HT1080 (cell line): ENCODE measurements around the gene MACROD2. TPM values are rescaled to one million over a fixed set of nuclear protein-coding genes. Genes with fewer than 3 reads are reported as not detected.
A peak's percentile ranks its signal among the peaks of the same experiment; 100 is the strongest.

Source experiments
- DNase-seq: peaks from one replicate; pipeline ENCODE4 v3.0.0-alpha.2; 2015; ENCODE audit warnings: low read depth
- total RNA-seq: library from RNA; depleted of rRNA; stranded (reverse); fragments of >200 nt; shearing (Covaris generic); gene quantifications from 2 replicates; pipeline ENCODE4 v1.2.3, GENCODE V29; 2014

The MACROD2 gene
- total RNA-seq, 1 experiment from 2014 or later = 1.2 TPM

DNA sequence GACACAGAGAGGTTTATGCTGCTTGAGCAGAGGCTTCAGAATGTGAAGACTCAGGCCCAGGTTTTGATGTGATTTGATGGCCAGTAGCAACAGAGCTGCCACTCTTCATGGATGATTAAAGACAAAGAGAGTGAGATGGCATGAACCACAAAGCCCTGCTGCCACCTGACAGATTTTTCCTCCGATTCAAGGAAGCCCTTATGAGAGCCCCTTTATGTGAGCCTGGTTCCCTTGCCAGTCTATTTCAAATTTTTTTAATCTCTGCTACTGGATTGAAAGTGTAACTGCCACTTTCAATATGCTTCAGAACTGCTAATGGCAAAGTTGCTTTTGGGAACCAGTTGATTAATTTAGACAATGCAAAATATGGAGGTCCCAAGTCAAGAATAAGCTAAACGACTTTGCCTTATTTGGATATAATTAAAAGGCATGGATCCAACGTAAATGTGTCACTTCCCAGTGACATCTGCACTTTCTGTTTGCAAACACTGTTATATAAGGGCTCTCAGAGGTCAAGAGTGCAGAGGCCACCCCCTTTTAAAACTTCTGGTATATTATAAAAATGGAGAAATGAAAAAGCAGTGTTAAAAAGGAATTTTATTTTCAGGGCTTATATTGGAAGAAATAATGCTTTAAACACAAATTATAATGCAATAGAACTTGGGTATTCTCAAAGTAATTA is 581.0 kb downstream of the MACROD2 start:
- DNase-seq = no peak

GRCh38 chr20:14580418-14581074 is 585.2 kb downstream of the MACROD2 start:
- DNase-seq = no peak

DNA sequence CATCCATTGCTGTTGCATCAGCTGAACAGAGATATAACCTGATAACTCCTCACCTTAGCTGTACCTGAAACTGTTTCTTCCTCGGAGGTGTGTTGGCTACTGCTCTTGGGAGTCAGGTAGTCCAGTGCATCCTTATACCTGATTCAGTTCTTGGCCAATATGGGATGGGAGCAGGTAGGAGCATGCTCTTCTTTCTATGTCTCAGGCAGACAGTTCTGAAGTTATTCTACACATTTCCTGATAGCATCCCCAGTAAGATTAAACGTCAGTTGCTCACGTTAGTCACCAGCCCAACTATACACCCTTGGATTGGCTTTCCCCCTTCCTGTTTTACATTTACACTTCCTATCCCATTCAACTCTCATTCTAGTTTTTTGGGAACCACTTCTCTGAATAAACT is 586.4 kb downstream of the MACROD2 start:
- DNase-seq = no peak

- peak; percentile 37 for DNase-seq
Measured at GRCh38 chr20:14582855-14583254, 587.5 kb downstream of the MACROD2 start.

DNA sequence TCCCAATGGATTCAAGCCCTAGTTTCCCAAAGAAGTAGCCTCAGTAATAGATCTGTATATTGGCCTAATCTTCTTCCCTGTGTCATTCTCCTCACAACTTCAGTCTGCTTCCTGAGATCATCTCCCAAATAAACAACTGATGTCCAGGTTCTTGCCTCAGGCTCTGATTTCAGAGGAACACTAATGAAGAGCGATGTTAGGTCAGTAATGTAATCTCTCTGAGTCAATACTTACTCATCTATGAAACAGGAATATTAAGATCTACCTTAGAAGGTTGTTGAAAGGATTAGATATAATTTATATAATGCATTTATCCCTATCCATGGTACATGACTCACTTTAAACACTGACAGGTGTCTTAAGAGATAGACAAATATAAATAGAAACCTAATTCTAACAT is 588.1 kb downstream of the MACROD2 start:
- DNase-seq = peak; percentile 61

- DNase-seq = no peak
Measured at GRCh38 chr20:14589383-14589782, 594.1 kb downstream of the MACROD2 start.

- DNase-seq = no peak
Measured at GRCh38 chr20:14595051-14595450, 599.7 kb downstream of the MACROD2 start.

DNA sequence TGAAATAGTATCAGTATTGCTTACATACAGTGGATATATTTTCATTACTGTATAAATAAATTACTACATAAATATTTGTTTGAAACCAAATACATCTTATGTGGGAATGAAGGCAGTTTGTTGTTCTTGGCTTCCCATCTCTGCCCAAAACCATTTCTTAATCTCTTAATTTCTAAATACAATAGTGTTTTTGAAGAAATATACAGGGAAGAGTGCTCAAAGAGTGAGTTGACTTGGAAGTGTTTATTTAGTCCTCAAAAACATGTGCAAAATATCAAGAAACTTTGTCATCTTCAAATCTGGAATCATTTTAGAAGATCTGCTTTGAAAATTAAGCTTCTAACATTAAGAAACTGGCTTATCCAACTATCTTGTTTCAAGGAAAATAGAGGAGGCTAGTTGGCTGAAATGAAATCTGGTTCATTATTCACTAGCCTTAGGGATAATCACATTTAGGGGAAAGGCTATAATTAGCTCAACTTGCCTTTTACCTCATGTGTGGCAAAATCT is 601.9 kb downstream of the MACROD2 start:
- DNase-seq = no peak

DNA sequence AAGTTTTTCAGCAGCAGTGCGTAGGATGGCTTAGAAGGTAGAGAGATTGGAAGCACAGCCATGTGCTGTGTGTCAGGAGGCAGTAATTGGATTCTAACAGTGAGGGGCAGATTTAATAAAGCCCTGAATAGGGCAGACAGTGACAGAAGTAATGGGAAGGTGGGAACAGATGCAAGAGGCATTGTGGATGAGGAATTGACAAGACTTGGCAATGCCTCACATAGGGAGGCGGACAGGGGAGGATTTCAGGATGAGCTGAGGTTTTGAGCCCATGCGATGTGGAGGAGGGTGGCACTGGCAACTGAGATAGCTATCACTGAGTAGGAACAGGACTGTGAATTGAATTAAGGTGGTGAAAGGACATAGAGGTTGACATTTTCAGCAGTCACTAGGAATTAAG is 604.3 kb downstream of the MACROD2 start:
- DNase-seq = no peak

- no peak for DNase-seq
Measured at GRCh38 chr20:14600527-14600926, 605.2 kb downstream of the MACROD2 start.

DNA sequence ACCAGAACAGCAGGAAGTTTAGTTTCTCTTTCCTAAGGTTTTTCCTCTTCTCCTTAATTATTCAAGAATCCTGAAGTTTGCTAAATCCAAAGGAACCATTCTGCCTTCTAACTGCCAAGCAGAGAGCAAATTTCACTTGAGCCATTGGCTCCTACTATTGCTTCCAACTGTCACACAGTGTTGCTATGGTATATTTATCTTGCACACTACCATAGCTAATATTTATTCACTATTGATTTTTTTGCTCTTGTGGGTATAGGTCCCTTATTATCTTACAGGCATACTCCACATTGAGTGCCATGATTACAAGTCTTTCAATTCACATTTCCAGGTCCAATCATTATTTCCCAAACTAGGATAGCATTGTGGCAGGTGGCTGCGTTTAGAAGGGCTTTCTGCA is 608.8 kb downstream of the MACROD2 start:
- no peak for DNase-seq

DNA sequence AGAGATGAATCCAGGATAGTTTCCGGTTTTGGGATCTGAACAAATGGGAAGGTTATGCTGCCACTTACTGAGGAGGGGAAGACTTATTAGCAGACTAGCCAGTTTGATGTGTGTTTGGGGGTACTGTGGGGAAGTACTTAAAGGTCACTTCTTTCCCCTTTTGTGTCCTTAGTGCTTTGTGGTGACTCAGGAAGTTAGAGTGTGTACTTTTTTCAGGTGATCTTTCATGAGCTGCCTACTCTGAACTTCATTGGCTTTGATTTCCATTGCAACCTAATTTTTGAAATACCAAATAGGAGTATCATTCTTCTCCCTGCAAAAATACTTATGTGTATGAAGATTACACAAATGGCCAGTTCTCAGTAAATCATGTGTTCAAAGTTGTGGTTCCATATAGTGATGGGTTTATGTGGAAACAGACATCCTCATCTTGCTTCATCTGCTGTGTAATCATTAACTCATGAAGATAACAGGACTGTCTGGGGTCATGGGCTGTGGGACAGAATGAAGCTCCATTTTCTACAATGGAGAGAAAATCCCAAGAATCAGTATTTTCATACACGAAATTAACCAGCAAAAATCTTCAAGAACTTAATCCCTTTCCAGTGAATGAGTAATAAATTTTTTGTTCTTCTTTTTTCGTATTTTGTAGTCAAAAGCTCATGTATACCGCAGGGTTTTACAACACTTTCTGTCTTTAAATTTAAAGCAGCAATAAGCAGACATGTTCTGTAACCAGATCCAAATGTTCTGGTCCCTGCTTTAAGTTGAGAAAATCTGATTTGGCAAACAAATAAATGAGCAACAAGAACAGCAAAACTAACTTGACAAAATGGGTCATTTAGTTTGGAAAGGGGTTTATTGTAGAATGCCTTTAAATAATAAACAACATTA is 614.3 kb downstream of the MACROD2 start:
- no peak for DNase-seq

DNA sequence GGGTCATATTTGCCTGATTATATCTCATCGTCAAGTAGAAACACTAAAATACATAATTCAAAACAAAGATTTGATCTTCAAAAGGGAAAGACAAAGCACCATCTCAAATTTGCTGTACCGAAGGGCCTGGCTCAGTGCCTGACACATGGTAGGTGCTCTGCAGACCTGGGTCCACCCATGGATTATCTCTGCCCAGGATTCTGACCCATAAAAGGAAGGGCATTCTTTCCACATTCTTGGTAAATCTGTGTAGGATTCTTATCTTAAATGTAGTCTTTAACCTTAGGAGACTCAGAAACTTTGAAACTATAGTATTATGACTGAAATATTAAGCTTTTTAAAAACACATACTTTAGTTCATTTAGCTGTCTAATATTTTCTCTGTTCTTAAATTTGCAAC is 616.2 kb downstream of the MACROD2 start:
- DNase-seq = no peak

- no peak for DNase-seq
Measured at GRCh38 chr20:14612391-14612790, 617.1 kb downstream of the MACROD2 start.

DNA sequence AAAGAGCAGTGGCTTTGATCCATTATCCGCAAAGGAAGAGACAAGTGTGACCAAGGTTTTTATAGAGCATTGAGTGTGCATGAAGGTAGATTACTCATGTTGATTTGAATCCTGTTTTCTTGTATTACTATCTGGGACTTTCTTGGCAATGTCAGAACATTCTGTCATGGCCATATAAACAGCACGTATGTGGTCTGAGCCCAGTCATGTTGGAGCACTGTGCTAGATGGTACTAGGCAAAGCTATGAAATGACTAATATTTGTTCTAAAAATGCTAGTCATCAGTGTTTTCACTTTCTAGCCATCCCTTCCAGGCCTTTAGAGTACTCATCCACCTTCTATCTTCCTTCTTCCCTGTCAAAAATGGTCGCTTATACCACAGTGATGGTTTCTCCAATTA is 620.7 kb downstream of the MACROD2 start:
- no peak for DNase-seq

GRCh38 chr20:14617123-14617522 is 621.8 kb downstream of the MACROD2 start:
- DNase-seq = peak; percentile 2

DNA sequence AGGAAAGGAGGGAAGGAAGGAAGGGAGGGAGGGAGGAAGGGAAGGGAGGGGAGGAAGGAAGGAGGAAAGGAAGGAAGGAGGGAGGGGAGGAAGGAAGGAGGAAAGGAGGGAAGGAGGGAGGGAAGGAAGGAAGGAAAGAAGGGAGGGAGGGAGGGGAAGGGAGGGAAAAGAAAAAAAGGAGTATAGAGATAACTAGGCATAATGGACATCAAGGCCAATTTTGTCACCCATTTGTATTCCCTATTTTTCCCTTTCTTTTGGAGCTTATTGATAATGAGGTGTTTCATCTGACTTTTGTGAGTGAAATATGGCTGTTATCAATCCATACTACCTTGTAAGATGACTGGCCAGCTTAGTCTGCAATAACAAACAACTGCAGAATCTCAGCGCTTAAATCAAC is 624.1 kb downstream of the MACROD2 start:
- no peak for DNase-seq

DNA sequence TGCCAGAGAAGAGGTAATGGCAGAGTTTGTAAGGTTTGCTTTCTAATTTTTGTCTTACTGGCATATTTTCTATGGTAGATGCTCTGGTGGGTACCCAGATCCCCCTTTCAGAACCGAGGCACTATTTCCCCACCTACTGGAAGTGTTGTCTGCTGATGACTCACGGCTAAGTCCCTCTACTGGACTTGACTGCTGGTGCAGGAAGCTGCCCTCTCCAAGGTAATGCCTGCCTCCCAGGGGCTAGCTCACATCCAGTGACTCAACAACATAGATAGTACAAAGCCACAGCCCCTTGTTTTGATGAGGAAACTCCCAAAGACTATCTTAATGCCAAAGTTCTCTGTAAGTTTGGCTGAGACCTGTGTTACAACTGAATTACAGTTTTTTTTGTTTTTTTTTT is 627.5 kb downstream of the MACROD2 start:
- peak; percentile 86 for DNase-seq

DNA sequence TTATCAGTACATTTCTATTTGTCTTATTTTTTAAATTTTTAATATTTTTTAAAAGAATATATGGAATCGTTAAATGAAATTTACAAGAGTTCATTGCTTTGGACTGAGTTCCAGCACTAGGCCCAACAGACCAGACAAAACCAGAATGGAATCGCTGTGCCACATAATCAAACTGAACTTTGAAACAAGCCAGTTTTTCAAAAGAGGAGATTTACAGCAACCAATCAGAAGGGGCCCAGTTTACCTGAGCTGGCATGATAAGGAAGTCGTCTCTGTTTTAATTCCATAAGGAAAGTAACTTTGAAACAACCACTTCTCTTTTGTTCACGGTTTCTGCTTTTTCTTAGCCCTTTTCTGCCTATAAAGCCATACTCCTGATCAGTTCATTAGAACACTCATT is 635.7 kb downstream of the MACROD2 start:
- DNase-seq = no peak

- peak; percentile 7 for DNase-seq
Measured at GRCh38 chr20:14632906-14633305, 637.6 kb downstream of the MACROD2 start.

GRCh38 chr20:14633507-14633906 is 638.2 kb downstream of the MACROD2 start:
- peak; percentile 68 for DNase-seq

DNA sequence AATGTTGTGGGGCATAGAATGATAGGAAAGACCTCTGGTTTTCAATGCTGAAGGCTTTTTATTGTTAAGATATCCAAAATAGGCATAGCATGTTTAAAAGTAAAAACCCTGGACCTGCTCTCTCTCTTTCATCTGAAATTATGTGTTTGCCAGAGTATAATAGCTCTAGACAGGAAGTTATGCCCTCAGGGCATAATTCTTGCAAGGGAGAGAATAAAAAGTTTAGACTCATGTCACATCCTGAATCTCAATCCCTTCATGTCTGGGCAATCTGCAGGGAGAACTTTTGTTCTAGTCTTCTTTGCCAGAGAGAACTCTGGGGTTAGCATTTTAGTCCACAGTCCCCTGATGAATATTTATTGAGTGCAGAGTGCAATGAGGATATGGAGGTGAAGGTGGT is 639.3 kb downstream of the MACROD2 start:
- peak; percentile 4 for DNase-seq
